HAP-1 (cell line): ENCODE data around the gene RNF114.
"Not testable (repeated sequence)": the region's sequence is repeated elsewhere in the genome, so short reads cannot be mapped to it uniquely, and the experiment has no call there.

Experiments used
- DNase-seq, 2 experiments: peaks; one replicate each; pipeline ENCODE4 v3.0.0-alpha.2; 2016 to 2020; ENCODE audit warnings: low spot score in 2 of 2
- H3K27me3 ChIP-seq: fragments of 250-450 bp; sonication (Bioruptor Pico); 2 replicates; pipeline ENCODE4 v1.5.1; 2020; ENCODE audit warnings: low read depth, mild to moderate bottlenecking, moderate library complexity
- H3K36me3 ChIP-seq: fragments of 250-450 bp; sonication (Bioruptor Pico); replicated peaks from 2 replicates; pipeline ENCODE4 v1.5.1; 2020; ENCODE audit warnings: mild to moderate bottlenecking
- H3K4me1 ChIP-seq: fragments of 250-450 bp; sonication (Bioruptor Pico); 2 replicates; pipeline ENCODE4 v1.5.1; 2020; ENCODE audit warnings: mild to moderate bottlenecking
- H3K4me3 ChIP-seq: fragments of 250-450 bp; sonication (Bioruptor Pico); 2 replicates; pipeline ENCODE4 v1.5.1; 2020; ENCODE audit warnings: mild to moderate bottlenecking, moderate library complexity
- H3K9me3 ChIP-seq: fragments of 250-450 bp; sonication (Bioruptor Pico); 2 replicates; pipeline ENCODE4 v1.5.1; 2020; ENCODE audit warnings: mild to moderate bottlenecking, moderate library complexity
- in situ Hi-C: fragments of 300-500 bp; cut with MboI; formaldehyde crosslinking; loops from 3 replicates; pipeline ENCODE4 v1.14.3; 2020; ENCODE audit warnings: low sequenced_read_pairs, inconsistent platforms, mixed read lengths

Gene RNF114

DNA sequence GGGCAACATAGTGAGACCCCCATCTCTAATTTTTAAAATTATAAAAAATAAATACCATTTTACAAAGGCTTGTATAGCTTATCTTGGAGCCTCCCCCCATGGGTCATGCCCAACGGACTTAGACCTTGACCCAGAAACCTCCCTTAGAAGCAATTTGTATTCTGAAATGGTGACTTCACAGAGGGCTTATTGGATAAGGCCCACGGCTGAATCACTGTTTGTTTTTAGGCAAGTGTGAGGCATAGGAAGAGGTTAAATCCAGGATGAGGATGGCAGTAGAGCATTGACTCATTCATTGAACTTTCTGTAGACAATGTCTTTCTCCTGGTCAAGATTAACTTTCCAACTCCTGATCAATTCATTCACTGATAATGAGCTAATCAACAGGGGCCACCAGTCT, 40.3 kb downstream of the RNF114 start:
- in situ Hi-C loops: loop anchor here (5.0 to 10.0 kb wide), 2 partner anchors 201 to 488 kb away; no protein-coding TSS in a partner anchor
- no peak overlapping the region for H3K4me3 ChIP-seq
- no peaks in the 10 kb centered on the region for H3K36me3 ChIP-seq
- DNase-seq: no peak
- peaks cover 20% of the 10 kb centered on the region for H3K4me1 ChIP-seq
- no peaks in the 10 kb centered on the region for H3K27me3 ChIP-seq
- H3K9me3 ChIP-seq: no peaks in the 10 kb centered on the region

- H3K4me3 ChIP-seq, H3K27me3 ChIP-seq, DNase-seq, H3K36me3 ChIP-seq, H3K9me3 ChIP-seq: not testable (repeated sequence)
- H3K4me1 ChIP-seq: peaks cover 27% of the 10 kb centered on the region
- in situ Hi-C loops: loop anchor here (5.0 to 10.0 kb wide), 2 partner anchors 200 to 487 kb away; no protein-coding TSS in a partner anchor
These were observed 41.5 kb downstream of the RNF114 start for GRCh38 chr20:49977740-49978139.

DNA sequence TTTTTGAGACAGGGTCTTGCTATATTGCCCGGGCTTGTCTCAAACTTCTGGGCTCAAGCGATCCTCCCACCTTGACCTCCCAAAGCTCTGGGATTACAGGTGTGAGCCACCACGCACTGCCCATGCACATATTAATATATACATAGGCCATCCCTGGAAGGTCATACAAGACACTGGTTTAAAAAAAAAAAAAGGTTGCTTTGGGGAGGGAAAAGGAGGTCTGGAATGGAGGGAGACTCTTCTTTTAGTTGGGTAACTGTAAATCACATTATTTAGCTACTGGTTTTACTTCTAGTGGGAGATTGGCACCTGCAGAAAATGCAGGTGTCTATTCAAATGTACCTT, 42.5 kb downstream of the RNF114 start:
- Histone ChIP-seq H3K36me3 (no peaks in the 10 kb centered on the region), H3K4me3 (peak overlapping the region; percentile 23; the same call in 1 of the 2 replicates), H3K27me3 (no peaks in the 10 kb centered on the region), H3K4me1 (peaks cover 33% of the 10 kb centered on the region), H3K9me3 (0 out of 2 replicates have a peak, but pooled peaks cover 2% of the 10 kb centered on the region)
- in situ Hi-C loops: loop anchor here (5.0 to 10.0 kb wide), 2 partner anchors 199 to 486 kb away; no protein-coding TSS in a partner anchor
- no peak for DNase-seq

DNA sequence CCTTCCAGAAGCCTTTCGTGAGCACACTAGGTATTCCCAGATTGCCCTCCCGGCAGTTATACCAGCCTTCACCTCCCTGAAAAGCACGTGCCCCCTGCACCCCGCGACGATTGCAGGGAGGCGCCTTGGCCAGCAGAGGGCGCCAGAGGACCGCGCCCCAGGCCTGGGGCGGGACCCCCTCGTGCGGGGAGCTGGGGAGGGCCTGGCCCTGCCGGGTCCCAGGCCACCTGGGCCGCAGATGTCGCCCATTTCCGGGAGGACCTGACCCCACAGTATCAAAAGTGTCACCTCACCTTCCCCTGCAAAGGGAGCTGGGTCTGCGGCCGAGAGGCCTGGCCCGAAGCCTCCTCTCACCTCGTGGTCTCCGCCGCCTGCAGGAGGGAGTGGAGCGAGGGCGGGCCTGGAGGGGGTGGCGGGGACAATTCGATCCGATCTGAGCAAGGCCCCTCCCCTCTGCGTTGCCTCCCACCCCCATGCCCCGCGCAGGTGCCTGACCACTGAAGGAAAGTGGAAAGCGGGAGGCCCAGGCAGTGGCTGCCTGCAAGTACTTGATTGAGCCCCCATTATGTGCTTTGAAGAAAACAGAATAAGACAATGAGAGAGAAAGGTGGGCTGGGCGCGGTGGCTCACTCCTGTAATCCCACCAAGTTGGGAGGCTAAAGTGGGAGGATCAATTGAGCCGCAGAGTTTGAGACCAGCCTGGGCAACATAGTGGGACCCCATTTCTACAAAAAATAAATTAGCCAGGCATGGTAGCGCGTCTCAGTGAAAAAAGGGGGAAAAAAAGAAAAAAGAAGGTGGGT, 43.0 kb downstream of the RNF114 start:
- Histone ChIP-seq H3K9me3 (0 out of 2 replicates have a peak, but pooled peaks cover 2% of the 10 kb centered on the region), H3K27me3 (no peaks in the 10 kb centered on the region), H3K4me3 (peak overlapping the region; percentile 23), H3K36me3 (no peaks in the 10 kb centered on the region; the same call in 1 of the 2 replicates), H3K4me1 (peaks cover 33% of the 10 kb centered on the region)
- in situ Hi-C loops: loop anchor here (5.0 to 10.0 kb wide), 2 partner anchors 198 to 486 kb away; no protein-coding TSS in a partner anchor
- DNase-seq: peak; percentile 54 to 86

GRCh38 chr20:49980140-49981008, 44.2 kb downstream of the RNF114 start:
- 0 out of 2 replicates have a peak, but pooled peaks cover 2% of the 10 kb centered on the region for H3K9me3 ChIP-seq
- no peaks in the 10 kb centered on the region; the same call in 1 of the 2 replicates for H3K36me3 ChIP-seq
- no peaks in the 10 kb centered on the region for H3K27me3 ChIP-seq
- no peak overlapping the region for H3K4me3 ChIP-seq
- H3K4me1 ChIP-seq: peaks cover 33% of the 10 kb centered on the region
- DNase-seq: no peak
- in situ Hi-C loops: loop anchor here (5.0 kb wide), 1 partner anchor 92 kb away; no protein-coding TSS in a partner anchor

DNA sequence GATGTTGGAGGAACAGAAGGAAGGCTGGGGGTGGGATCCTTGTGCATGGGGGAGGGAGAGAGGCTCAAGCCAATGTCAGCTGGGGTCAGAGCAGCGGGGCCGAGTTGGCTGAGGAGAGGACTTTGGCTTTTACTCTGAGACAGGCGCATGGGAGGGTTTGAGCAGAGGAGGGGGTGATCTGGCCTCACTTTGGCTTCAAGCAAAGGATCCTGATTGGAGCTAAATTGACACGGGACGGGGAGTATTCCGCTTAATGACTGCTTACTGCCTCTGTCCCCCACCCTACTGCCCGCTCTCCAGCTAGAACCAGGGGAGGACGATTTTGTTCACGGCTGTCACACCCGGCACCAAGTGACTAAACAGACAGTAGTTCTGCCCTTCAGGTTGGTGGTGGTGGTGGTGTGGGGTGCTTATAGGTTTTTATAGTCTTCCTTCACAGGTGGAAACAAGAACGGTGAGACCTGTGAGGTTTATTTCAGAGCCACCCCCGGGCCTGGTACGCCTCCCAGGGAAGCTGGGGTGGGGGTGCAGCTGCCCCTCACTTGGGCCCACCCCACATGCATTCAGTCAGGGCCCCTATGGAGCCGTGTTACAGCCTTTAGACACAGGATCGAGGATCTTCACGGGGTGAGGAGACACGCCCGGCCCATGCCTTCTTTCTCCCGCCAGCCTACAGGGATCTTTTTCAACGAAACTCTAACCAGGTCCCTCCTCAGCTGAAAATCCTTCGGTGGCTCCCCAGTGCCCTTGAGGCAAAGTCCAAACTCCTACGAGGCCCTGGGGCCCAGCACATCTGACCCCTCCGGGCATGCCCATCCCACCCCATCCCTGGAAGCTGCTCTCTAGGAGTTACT, 45.2 kb downstream of the RNF114 start:
- H3K4me3 ChIP-seq: no peak overlapping the region
- in situ Hi-C loops: loop anchor here (5.0 kb wide), 1 partner anchor 91 kb away; no protein-coding TSS in a partner anchor
- H3K36me3 ChIP-seq: no peaks in the 10 kb centered on the region; the same call in 1 of the 2 replicates
- peaks cover 33% of the 10 kb centered on the region for H3K4me1 ChIP-seq
- H3K27me3 ChIP-seq: no peaks in the 10 kb centered on the region
- no peak for DNase-seq
- H3K9me3 ChIP-seq: 0 out of 2 replicates have a peak, but pooled peaks cover 2% of the 10 kb centered on the region

- in situ Hi-C loops: loop anchor here (5.0 kb wide), 1 partner anchor 90 kb away; no protein-coding TSS in a partner anchor
- H3K4me3 ChIP-seq: no peak overlapping the region
- peaks cover 33% of the 10 kb centered on the region for H3K4me1 ChIP-seq
- no peaks in the 10 kb centered on the region for H3K27me3 ChIP-seq
- no peaks in the 10 kb centered on the region; the same call in 1 of the 2 replicates for H3K36me3 ChIP-seq
- H3K9me3 ChIP-seq: 0 out of 2 replicates have a peak, but pooled peaks cover 2% of the 10 kb centered on the region
- no peak for DNase-seq
These were observed 45.8 kb downstream of the RNF114 start for GRCh38 chr20:49982072-49982345.

GRCh38 chr20:49982346-49983122, 46.3 kb downstream of the RNF114 start, which contains the start of gene SNAI1:
Gene SNAI1, plus strand, starts transcription at chr20:49982980. Its CDS starts 80 bp downstream, at chr20:49983060.
- Histone ChIP-seq H3K36me3 (no peaks in the 10 kb centered on the region; the same call in 1 of the 2 replicates), H3K4me1 (peaks cover 33% of the 10 kb centered on the region), H3K27me3 (no peaks in the 10 kb centered on the region), H3K9me3 (0 out of 2 replicates have a peak, but pooled peaks cover 2% of the 10 kb centered on the region), H3K4me3 (peak within 1 kb of the TSS; percentile 36)
- in situ Hi-C loops: loop anchor here (5.0 kb wide), 1 partner anchor 90 kb away; no protein-coding TSS in a partner anchor
- peak; percentile 73 to 89 for DNase-seq

GRCh38 chr20:49983123-49983847, 47.1 kb downstream of the RNF114 start:
- Histone ChIP-seq H3K9me3 (0 out of 2 replicates have a peak, but pooled peaks cover 2% of the 10 kb centered on the region), H3K4me3 (peak overlapping the region; percentile 36), H3K4me1 (peaks cover 33% of the 10 kb centered on the region), H3K27me3 (no peaks in the 10 kb centered on the region), H3K36me3 (peaks cover 4% of the 10 kb centered on the region; the same call in 1 of the 2 replicates)
- in situ Hi-C loops: loop anchor here (5.0 kb wide), 1 partner anchor 89 kb away; no protein-coding TSS in a partner anchor
- no peak for DNase-seq

- Histone ChIP-seq H3K4me3 (no peak overlapping the region), H3K9me3 (0 out of 2 replicates have a peak, but pooled peaks cover 2% of the 10 kb centered on the region), H3K36me3 (peaks cover 5% of the 10 kb centered on the region; the same call in 1 of the 2 replicates), H3K27me3 (no peaks in the 10 kb centered on the region), H3K4me1 (peaks cover 30% of the 10 kb centered on the region)
- in situ Hi-C loops: loop anchor here (5.0 kb wide), 1 partner anchor 88 kb away; no protein-coding TSS in a partner anchor
- DNase-seq: no peak
These were observed 47.7 kb downstream of the RNF114 start for GRCh38 chr20:49983848-49984408.
